Mesothelial cell of epicardium (in vitro differentiated cells): ENCODE results near the gene PADI4. TPM values are rescaled to one million over a fixed set of nuclear protein-coding genes. Genes with fewer than 3 reads are reported as not detected.

ENCODE experiments used
- DNase-seq, 2 experiments: peaks; one replicate each; pipeline ENCODE4 v3.0.0; 2021; ENCODE audit warnings: low spot score in 2 of 2; ENCODE audit not compliant: unreplicated experiment in 2 of 2
- H3K27ac Mint-ChIP-seq: 2 replicates; pipeline ENCODE4 v1.8.0; 2021; ENCODE audit warnings: mixed read lengths
- H3K27me3 Mint-ChIP-seq: 2 replicates; pipeline ENCODE4 v1.8.0; 2021; ENCODE audit warnings: low read depth, mixed read lengths
- H3K36me3 Mint-ChIP-seq: 2 replicates; pipeline ENCODE4 v1.8.0; 2021; ENCODE audit warnings: mixed read lengths
- H3K4me1 Mint-ChIP-seq: 2 replicates; pipeline ENCODE4 v1.8.0; 2021; ENCODE audit warnings: mixed read lengths
- H3K4me3 Mint-ChIP-seq: 2 replicates; pipeline ENCODE4 v1.8.0; 2021; ENCODE audit warnings: mild to moderate bottlenecking, moderate library complexity, mixed read lengths
- H3K9me3 Mint-ChIP-seq: 2 replicates; pipeline ENCODE4 v1.8.0; 2021; ENCODE audit warnings: mixed read lengths
- CTCF ChIP-seq: fragments of 200-600 bp; sonication (generic); IDR thresholded peaks from one replicate; pipeline ENCODE4 v1.5.0; 2021; ENCODE audit warnings: antibody characterized with exemption; ENCODE audit not compliant: unreplicated experiment
- total RNA-seq: library from RNA; stranded (reverse); gene quantifications from 3 replicates; pipeline ENCODE4 v1.2.1, GENCODE V29; 2021

Gene PADI4
- total RNA-seq, 1 donor from 2014 or later: not detected

- Mint-ChIP-seq H3K4me1 (peaks cover 3% of the 10 kb centered on the region), H3K27me3 (peaks cover 3% of the 10 kb centered on the region), H3K9me3 (peaks cover 24% of the 10 kb centered on the region), H3K4me3 (no peak overlapping the region), H3K27ac (no peak overlapping the region), H3K36me3 (peaks cover 5% of the 10 kb centered on the region)
- no peak for TF ChIP-seq CTCF
- no peak for DNase-seq
These were observed 6.2 kb upstream of the PADI4 start for GRCh38 chr1:17301767-17302166.

- Mint-ChIP-seq H3K4me1 (peaks cover 4% of the 10 kb centered on the region), H3K9me3 (peaks cover 18% of the 10 kb centered on the region)
These were observed 3.7 kb upstream of the PADI4 start for GRCh38 chr1:17304151-17304825.

DNA sequence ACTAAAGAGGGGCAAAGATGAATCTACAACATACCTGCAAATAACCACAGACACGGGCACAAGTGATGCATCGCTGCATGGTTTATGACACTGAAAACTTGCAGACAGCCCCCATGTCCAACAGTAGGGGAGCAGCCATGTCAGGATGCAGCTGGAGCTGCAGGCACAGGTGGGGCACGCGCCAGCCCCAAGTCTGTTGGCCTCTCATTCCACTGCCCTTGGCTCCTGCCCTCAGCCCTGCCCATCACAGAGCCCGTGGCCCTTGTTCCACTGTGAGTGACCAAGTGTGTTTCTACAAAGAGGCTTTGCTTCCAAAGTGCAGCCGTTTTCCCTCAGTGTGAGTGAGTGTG, 3.2 kb upstream of the PADI4 start:
- no peak for TF ChIP-seq CTCF
- Mint-ChIP-seq H3K27ac (no peak overlapping the region), H3K4me1 (peaks cover 6% of the 10 kb centered on the region), H3K4me3 (no peak overlapping the region), H3K36me3 (peaks cover 5% of the 10 kb centered on the region), H3K27me3 (no peaks in the 10 kb centered on the region), H3K9me3 (peaks cover 14% of the 10 kb centered on the region)
- no peak for DNase-seq

More at GRCh38 chr1:17304151-17304825, 3.7 kb upstream of the PADI4 start:
- Mint-ChIP-seq H3K27ac (no peak overlapping the region), H3K27me3 (no peaks in the 10 kb centered on the region), H3K4me3 (no peak overlapping the region), H3K36me3 (peaks cover 5% of the 10 kb centered on the region)
- TF ChIP-seq CTCF: no peak
- DNase-seq: no peak

DNA sequence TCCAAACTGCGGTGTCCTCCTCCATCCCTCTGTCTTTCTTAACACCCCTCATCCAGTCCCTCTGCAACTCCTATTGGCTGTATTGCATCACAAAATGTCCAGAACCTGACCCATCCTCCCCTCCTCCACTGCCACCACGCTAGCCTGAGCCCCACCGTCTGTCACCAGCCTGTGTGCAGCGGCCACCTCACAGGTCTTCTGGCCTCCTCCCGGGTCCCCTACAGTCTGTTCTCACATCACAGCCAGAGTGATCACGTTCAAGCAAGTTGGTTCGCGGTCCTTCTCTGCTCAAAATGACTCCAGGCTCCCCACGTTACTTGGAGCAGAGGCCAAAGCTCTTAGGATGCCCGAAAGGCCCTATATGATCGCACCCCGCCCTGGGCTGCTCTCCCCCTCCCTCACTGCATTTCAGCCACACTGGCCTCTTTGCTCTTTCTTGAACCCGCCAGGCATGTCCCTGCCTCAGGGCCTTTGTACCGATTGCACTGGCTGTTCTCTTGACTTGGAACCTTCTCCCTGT, 2.4 kb upstream of the PADI4 start:
- no peak overlapping the region for H3K27ac Mint-ChIP-seq
- TF ChIP-seq CTCF: no peak
- H3K36me3 Mint-ChIP-seq: peaks cover 5% of the 10 kb centered on the region
- peaks cover 6% of the 10 kb centered on the region for H3K4me1 Mint-ChIP-seq
- H3K27me3 Mint-ChIP-seq: no peaks in the 10 kb centered on the region
- H3K9me3 Mint-ChIP-seq: peaks cover 14% of the 10 kb centered on the region
- no peak for DNase-seq
- H3K4me3 Mint-ChIP-seq: no peak overlapping the region

DNA sequence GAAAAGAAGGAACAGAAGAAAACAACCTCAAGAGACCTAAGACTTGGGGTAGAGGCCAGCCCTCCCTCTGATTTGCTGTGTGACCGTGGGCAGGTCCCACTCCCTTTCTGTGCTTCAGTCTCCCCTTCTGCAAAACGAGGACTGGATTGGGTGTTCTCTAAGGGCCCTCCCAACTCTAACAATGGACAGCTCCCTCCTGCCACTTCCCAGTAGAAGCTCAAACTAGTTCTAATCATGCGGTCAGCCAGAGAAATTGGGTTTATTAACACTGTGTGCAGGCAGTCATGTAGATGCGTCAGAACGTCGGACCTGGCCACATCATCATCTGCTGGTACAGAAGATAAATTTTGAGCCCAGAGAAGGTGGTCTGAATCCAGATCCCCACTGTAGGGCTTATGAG, 1.6 kb upstream of the PADI4 start:
- no peak overlapping the region for H3K4me3 Mint-ChIP-seq

More for the DNA sequence above, 1.6 kb upstream of the PADI4 start:
- Mint-ChIP-seq H3K27ac (no peak overlapping the region), H3K4me1 (peaks cover 6% of the 10 kb centered on the region), H3K27me3 (no peaks in the 10 kb centered on the region), H3K36me3 (peaks cover 5% of the 10 kb centered on the region), H3K9me3 (peaks cover 14% of the 10 kb centered on the region)
- no peak for DNase-seq
- TF ChIP-seq CTCF: no peak
